GM12878 (cell line): Measurements from ENCODE around the gene RAB11A. TPM values are rescaled to one million over a fixed set of nuclear protein-coding genes. Genes with fewer than 3 reads are reported as not detected.

Source experiments
- ATAC-seq: fragments of 200-7000 bp; cut with Tn5 transposase; 3 replicates; pipeline ENCODE4 v1.9.1; 2020; ENCODE audit warnings: mild to moderate bottlenecking, moderate library complexity
- BruUV-seq: library from RNA; stranded (reverse); fragments of 400-500 nt; replicated peaks from 2 replicates; lab custom pipeline; 2021; lab: Mats Ljungman, UMichigan
- CTCF ChIA-PET: fragments of 300-600 bp; sonication (Branson Sonifier 250); formaldehyde crosslinking; extraction: SDS; loops from one replicate; lab custom pipeline; 2021; ENCODE audit warnings: inconsistent platforms; lab: Yijun Ruan, JAX
- POLR2A ChIA-PET: fragments of 350-600 bp; formaldehyde crosslinking; extraction: SDS; loops from one replicate; lab custom pipeline; 2021; ENCODE audit warnings: inconsistent platforms; lab: Charles Lee
- RAD21 ChIA-PET: fragments of 300-600 bp; sonication (Branson Sonifier 250); formaldehyde crosslinking; loops from one replicate; lab custom pipeline; 2023; ENCODE audit warnings: antibody characterized with exemption; ENCODE audit not compliant: unreplicated experiment; lab: Charles Lee
- SMC1A ChIA-PET: fragments of 300-600 bp; sonication (Branson Sonifier 250); formaldehyde crosslinking; loops from one replicate; lab custom pipeline; 2023; ENCODE audit not compliant: unreplicated experiment, uncharacterized antibody; lab: Charles Lee
- DNase-seq: peaks from one replicate; pipeline ENCODE4 v3.0.0-alpha.2; 2011; ENCODE audit warnings: low read depth, low spot score
- FAIRE-seq: peaks from 3 replicates; lab custom pipeline; 2011; peaks lifted over from hg19 to GRCh38; lab: Jason Lieb, UNC
- H2AFZ ChIP-seq: 2 replicates; pipeline ENCODE4 v1.6.0; 2011; ENCODE audit warnings: low read depth, low read length, control low read depth; ENCODE audit not compliant: control insufficient read depth
- H3K27ac ChIP-seq: 2 replicates; pipeline ENCODE4 v1.5.1; 2011; ENCODE audit warnings: control low read depth; ENCODE audit not compliant: control insufficient read depth, insufficient read depth
- H3K27me3 ChIP-seq, 2 experiments: replicated peaks in 1 of 2; 2 replicates each; pipeline versions ENCODE4 v1.6.0 to v1.6.1; 2011; ENCODE audit warnings: low read length in 1 of 2; ENCODE audit not compliant: control insufficient read depth in 2 of 2, insufficient read depth in 2 of 2
- H3K36me3 ChIP-seq, 2 experiments: 2 replicates each; pipeline ENCODE4 v1.5.1; 2011; ENCODE audit warnings: low read length in 1 of 2; ENCODE audit not compliant: control insufficient read depth in 2 of 2, insufficient read depth in 2 of 2
- H3K4me1 ChIP-seq: 2 replicates; pipeline ENCODE4 v1.6.1; 2011; ENCODE audit warnings: mild to moderate bottlenecking, low read length, moderate library complexity, mixed read lengths; ENCODE audit not compliant: control insufficient read depth, insufficient read depth
- H3K4me2 ChIP-seq: 2 replicates; pipeline ENCODE4 v1.6.0; 2011; ENCODE audit warnings: control low read depth; ENCODE audit not compliant: control insufficient read depth, insufficient read depth
- H3K4me3 ChIP-seq: fragments of 200-600 bp; sonication (generic); 2 replicates; pipeline ENCODE4 v1.5.1; 2016
- H3K79me2 ChIP-seq: 2 replicates; pipeline ENCODE4 v1.6.0; 2011; ENCODE audit warnings: low read length; ENCODE audit not compliant: control insufficient read depth, insufficient read depth
- H3K9ac ChIP-seq: 2 replicates; pipeline ENCODE4 v1.8.0; 2011; ENCODE audit warnings: low read length, control low read depth, mixed read lengths; ENCODE audit not compliant: control insufficient read depth, insufficient read depth
- H3K9me3 ChIP-seq: replicated peaks from 3 replicates; pipeline ENCODE4 v1.5.1; 2011; ENCODE audit warnings: mild to moderate bottlenecking, low read length; ENCODE audit not compliant: control insufficient read depth, insufficient read depth
- H4K20me1 ChIP-seq: 2 replicates; pipeline ENCODE4 v1.6.0; 2011; ENCODE audit not compliant: control insufficient read depth, insufficient read depth
- FOXK2 ChIP-seq: fragments of 450-650 bp; IDR thresholded peaks from 2 replicates; pipeline ENCODE4 v1.6.1; 2017; ENCODE audit warnings: mild to moderate bottlenecking, moderate library complexity
- KAT2A ChIP-seq: conservative IDR thresholded peaks from 2 replicates; pipeline ENCODE4 v1.6.1; 2011; ENCODE audit warnings: low read depth, low read length; ENCODE audit not compliant: control insufficient read depth
- MEF2A ChIP-seq: IDR thresholded peaks from 2 replicates; pipeline ENCODE4 v1.6.1; 2011; ENCODE audit warnings: low read depth, mild to moderate bottlenecking, low read length, moderate library complexity; ENCODE audit not compliant: insufficient read depth
- POLR2A ChIP-seq: IDR thresholded peaks from 2 replicates; pipeline ENCODE4 v1.6.1; 2011; ENCODE audit warnings: low read depth, mild to moderate bottlenecking, low read length
- SP1 ChIP-seq: IDR thresholded peaks from one replicate; pipeline ENCODE4 v1.6.1; 2011; ENCODE audit warnings: low read depth, low read length
- TARDBP ChIP-seq: IDR thresholded peaks from 2 replicates; pipeline ENCODE4 v1.6.1; 2016; ENCODE audit warnings: borderline replicate concordance
- TBL1XR1 ChIP-seq: IDR thresholded peaks from 2 replicates; pipeline ENCODE4 v1.6.1; 2012; ENCODE audit warnings: low read depth, low read length, improper control_type of control experiment
- ZNF622 ChIP-seq: fragments of 450-650 bp; IDR thresholded peaks from 2 replicates; pipeline ENCODE4 v1.6.1; 2017; ENCODE audit warnings: mild to moderate bottlenecking, inconsistent platforms
- WGBS: methylation state at CpG from one replicate; pipeline ENCODE4 v1.1.6; 2016; ENCODE audit warnings: low lambda C conversion rate; ENCODE audit not compliant: insufficient replicate concordance, insufficient coverage; ENCODE audit errors: missing lambda C conversion rate; 5-methylcytosine and 5-hydroxymethylcytosine counted together
- in situ Hi-C: fragments of 300-500 bp; cut with MboI; formaldehyde crosslinking; loops from 9 replicates; pipeline ENCODE4 v1.14.3; 2018; ENCODE audit warnings: mixed read lengths
- intact Hi-C: fragments of 100-400 bp; cut with micrococcal nuclease; formaldehyde crosslinking; loops from one replicate; pipeline ENCODE4 v1.14.2; 2022; ENCODE audit not compliant: unreplicated experiment
- polyA plus RNA-seq, 11 experiments: library from polyadenylated mRNA; depleted of rRNA in 4 of 11; unstranded in 6 of 11; stranded (reverse) in 5 of 11; fragments of >200 nt; fragmentation: Nextera tagmentation in 4 of 11; fragmentation: Illumina TruSeq in 1 of 11; extraction: Ambion mirVana in 4 of 11; extraction: Trizol in 1 of 11; gene quantifications; 1 replicate in 1 of 11; 2 replicates in 10 of 11; pipeline versions ENCODE4 v1.2.1 to v1.2.3, GENCODE V29; 2011 to 2016; ENCODE audit warnings: inconsistent platforms in 2 of 11, missing spikeins in 2 of 11, low read depth in 1 of 11
- total RNA-seq, 4 experiments: library from RNA; depleted of rRNA in 3 of 4; stranded (reverse); fragments of >200 nt in 3 of 4; fragmentation: Illumina TruSeq in 1 of 4; extraction: Trizol in 1 of 4; gene quantifications; 2 replicates each; pipeline versions ENCODE4 v1.2.1 to v1.2.3, GENCODE V29; 2013 to 2021
- TF ChIP-seq, protein P1 (sequence below): fragments of 450-650 bp; formaldehyde crosslinking; IDR thresholded peaks from 2 replicates; pipeline ENCODE4 v1.5.0; 2022; ENCODE audit warnings: mild to moderate bottlenecking, missing genetic modification characterization
- TF ChIP-seq, protein P2 (sequence below): IDR thresholded peaks from 2 replicates; pipeline ENCODE4 v1.6.1; 2012; ENCODE audit warnings: low read depth, low read length, improper control_type of control experiment

Gene RAB11A
- total and polyA plus RNA-seq, 10 of the 15 experiments (the other 5 are each of a cell fraction or from before 2014, with no cell fraction given) = 128 to 387 (median 224) TPM

DNA sequence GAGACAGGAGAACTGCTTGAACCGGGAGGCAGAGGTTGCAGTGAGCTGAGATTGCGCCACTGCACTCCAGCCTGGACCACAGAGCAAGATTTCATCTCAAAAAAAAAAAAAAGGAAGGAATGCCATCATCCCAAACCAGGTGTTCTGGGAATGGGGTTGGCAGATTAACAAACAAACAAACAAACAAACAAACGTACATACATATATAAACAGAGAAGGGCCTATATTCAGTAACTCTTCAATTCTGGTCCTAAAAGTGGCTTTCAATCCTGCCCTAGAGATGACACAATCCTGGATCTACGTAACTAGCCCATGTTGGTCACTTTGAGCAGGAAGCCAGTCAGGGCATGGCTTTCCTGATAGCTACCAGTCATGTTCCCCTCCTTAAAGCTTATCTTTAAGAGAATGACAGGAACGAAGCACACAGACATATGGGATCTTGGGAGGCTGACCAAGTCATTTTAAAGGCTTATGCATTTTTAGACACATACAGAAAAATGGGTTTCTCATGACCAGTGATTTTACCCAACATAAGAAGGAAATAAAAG is 29.9 kb upstream of the RAB11A start:
- FAIRE-seq (no peak), ATAC-seq (no peak), DNase-seq (no peak)
- H4K20me1 ChIP-seq = no peaks in the 10 kb centered on the region
- BruUV-seq = no TSS peak
- intact Hi-C loops (no loop called here), in situ Hi-C loops (no loop called here)
- no peaks in the 10 kb centered on the region for H3K79me2 ChIP-seq
- H3K9me3 ChIP-seq = no peaks in the 10 kb centered on the region
- H3K4me3 ChIP-seq = no peak overlapping the region
- ChIA-PET POLR2A (interaction anchor here (0.5 to 1.0 kb wide), 2 partner anchors 16 to 17 kb away, joined by 4 to 6 read pairs; no protein-coding TSS in a partner anchor), CTCF (interaction anchor here (0.7 to 9.3 kb wide), 4 partner anchors 17 to 229 kb away, joined by 3 to 192 read pairs (median 4); partner anchors contain the start of gene INTS14), RAD21 (interaction anchor here (1.0 kb wide), 1 partner anchor 135 kb away, joined by 3 read pairs; no protein-coding TSS in a partner anchor), SMC1A (interaction anchor here (1.2 to 1.4 kb wide), 2 partner anchors 17 to 23 kb away, joined by 3 read pairs; no protein-coding TSS in a partner anchor)
- 0 out of 2 replicates have a peak, but pooled peaks cover 3% of the 10 kb centered on the region for H3K4me1 ChIP-seq
- H3K36me3 ChIP-seq = no peaks in the 10 kb centered on the region
- WGBS = 64% methylated on average over 4 of the region's 5 CpGs
- H2AFZ ChIP-seq = no peak overlapping the region
- no peak for TF ChIP-seq KAT2A
- H3K4me2 ChIP-seq = no peak overlapping the region
- no peak overlapping the region for H3K27ac ChIP-seq
- H3K27me3 ChIP-seq = no peaks in the 10 kb centered on the region
- no peak overlapping the region for H3K9ac ChIP-seq

DNA sequence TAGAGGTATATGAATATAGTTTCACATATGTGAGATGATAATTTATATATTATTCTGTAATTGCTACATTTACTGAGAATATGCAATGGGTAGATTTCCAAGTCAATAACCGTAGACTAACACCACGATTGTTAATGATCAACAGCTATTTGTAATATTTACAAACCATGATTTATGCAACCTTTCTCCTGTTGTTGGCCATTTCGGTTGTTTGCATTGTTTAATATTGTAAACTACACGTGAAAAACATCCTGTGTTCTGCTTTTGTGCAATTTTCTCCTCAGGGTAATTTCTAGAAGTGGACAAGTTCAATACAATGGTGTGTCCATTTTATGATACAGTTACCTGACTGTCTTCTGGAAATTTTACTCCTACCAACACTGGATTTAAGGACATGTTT is 29.3 kb upstream of the RAB11A start:
- H3K9me3 ChIP-seq = no peaks in the 10 kb centered on the region
- 0 out of 2 replicates have a peak, but pooled peaks cover 3% of the 10 kb centered on the region for H3K4me1 ChIP-seq
- ChIA-PET RAD21 (interaction anchor here (1.0 kb wide), 1 partner anchor 136 kb away, joined by 3 read pairs; no protein-coding TSS in a partner anchor), SMC1A (interaction anchor here (1.2 to 1.4 kb wide), 2 partner anchors 16 to 22 kb away, joined by 3 read pairs; no protein-coding TSS in a partner anchor), POLR2A (interaction anchor here (0.5 to 1.0 kb wide), 2 partner anchors 15 to 16 kb away, joined by 4 to 6 read pairs; no protein-coding TSS in a partner anchor), CTCF (interaction anchor here (1.3 to 9.3 kb wide), 3 partner anchors 17 to 202 kb away, joined by 4 to 192 read pairs (median 5); no protein-coding TSS in a partner anchor)
- FAIRE-seq = no peak
- no peak overlapping the region for H3K27ac ChIP-seq
- intact Hi-C loops (no loop called here), in situ Hi-C loops (no loop called here)
- no TSS peak for BruUV-seq
- WGBS = 60% methylated on average over 4 of the region's 4 CpGs
- no peaks in the 10 kb centered on the region for H3K27me3 ChIP-seq
- no peak for DNase-seq
- H3K36me3 ChIP-seq = no peaks in the 10 kb centered on the region
- ATAC-seq = no peak
- H2AFZ ChIP-seq = no peak overlapping the region
- no peaks in the 10 kb centered on the region for H3K79me2 ChIP-seq
- H3K4me2 ChIP-seq = no peak overlapping the region
- H3K4me3 ChIP-seq = no peak overlapping the region
- H3K9ac ChIP-seq = no peak overlapping the region
- H4K20me1 ChIP-seq = no peaks in the 10 kb centered on the region
- TF ChIP-seq, protein P1, sequence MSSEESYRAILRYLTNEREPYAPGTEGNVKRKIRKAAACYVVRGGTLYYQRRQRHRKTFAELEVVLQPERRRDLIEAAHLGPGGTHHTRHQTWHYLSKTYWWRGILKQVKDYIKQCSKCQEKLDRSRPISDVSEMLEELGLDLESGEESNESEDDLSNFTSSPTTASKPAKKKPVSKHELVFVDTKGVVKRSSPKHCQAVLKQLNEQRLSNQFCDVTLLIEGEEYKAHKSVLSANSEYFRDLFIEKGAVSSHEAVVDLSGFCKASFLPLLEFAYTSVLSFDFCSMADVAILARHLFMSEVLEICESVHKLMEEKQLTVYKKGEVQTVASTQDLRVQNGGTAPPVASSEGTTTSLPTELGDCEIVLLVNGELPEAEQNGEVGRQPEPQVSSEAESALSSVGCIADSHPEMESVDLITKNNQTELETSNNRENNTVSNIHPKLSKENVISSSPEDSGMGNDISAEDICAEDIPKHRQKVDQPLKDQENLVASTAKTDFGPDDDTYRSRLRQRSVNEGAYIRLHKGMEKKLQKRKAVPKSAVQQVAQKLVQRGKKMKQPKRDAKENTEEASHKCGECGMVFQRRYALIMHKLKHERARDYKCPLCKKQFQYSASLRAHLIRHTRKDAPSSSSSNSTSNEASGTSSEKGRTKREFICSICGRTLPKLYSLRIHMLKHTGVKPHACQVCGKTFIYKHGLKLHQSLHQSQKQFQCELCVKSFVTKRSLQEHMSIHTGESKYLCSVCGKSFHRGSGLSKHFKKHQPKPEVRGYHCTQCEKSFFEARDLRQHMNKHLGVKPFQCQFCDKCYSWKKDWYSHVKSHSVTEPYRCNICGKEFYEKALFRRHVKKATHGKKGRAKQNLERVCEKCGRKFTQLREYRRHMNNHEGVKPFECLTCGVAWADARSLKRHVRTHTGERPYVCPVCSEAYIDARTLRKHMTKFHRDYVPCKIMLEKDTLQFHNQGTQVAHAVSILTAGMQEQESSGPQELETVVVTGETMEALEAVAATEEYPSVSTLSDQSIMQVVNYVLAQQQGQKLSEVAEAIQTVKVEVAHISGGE = no peak
- TF ChIP-seq POLR2A = no peak
- TF ChIP-seq ZNF622 = no peak
- no peak for TF ChIP-seq MEF2A
- no peak for TF ChIP-seq FOXK2
- no peak for TF ChIP-seq SP1
- TF ChIP-seq TARDBP = no peak
- no peak for TF ChIP-seq TBL1XR1
- TF ChIP-seq, protein P2, sequence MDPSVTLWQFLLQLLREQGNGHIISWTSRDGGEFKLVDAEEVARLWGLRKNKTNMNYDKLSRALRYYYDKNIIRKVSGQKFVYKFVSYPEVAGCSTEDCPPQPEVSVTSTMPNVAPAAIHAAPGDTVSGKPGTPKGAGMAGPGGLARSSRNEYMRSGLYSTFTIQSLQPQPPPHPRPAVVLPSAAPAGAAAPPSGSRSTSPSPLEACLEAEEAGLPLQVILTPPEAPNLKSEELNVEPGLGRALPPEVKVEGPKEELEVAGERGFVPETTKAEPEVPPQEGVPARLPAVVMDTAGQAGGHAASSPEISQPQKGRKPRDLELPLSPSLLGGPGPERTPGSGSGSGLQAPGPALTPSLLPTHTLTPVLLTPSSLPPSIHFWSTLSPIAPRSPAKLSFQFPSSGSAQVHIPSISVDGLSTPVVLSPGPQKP = no peak
